CD4-positive, alpha-beta T cell treated with Interleukin-15 for 1 hour (primary cell): ENCODE data around the gene ID2.

Experiments
- DNase-seq: peaks from one replicate; pipeline ENCODE4 v3.0.0-alpha.2; 2020

ID2 gene

GRCh38 chr2:8648441-8649213 lies 33.2 kb upstream of the ID2 start:
- no peak for DNase-seq

GRCh38 chr2:8649718-8650117 lies 32.1 kb upstream of the ID2 start:
- DNase-seq: no peak

DNA sequence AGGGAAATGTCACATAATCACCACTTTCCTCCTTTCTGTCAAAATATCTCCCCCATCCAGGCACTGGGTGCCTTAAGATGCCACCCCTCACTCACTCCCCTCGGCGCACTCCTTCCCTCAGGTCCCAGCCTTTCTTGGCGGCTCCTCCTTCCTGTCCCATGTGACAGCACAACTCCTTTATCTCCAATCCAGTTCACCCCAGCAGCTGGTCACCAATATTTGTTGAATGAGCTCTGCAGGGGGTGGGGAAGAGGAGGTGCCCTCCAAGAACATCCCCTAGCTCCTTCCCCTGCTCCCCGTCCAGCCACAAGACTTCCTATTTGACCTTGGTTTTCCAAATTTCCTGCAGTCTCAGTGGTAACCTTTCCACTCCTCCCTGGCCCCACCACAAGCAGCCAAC lies 31.6 kb upstream of the ID2 start:
- DNase-seq: no peak

- DNase-seq: no peak
Observed at GRCh38 chr2:8652774-8653426, 29.0 kb upstream of the ID2 start.

- DNase-seq: no peak
Observed at GRCh38 chr2:8653485-8653884, 28.4 kb upstream of the ID2 start.

- DNase-seq: no peak
Observed at GRCh38 chr2:8654041-8654440, 27.8 kb upstream of the ID2 start.

GRCh38 chr2:8654483-8654882 lies 27.4 kb upstream of the ID2 start:
- DNase-seq: no peak

GRCh38 chr2:8656160-8656641 lies 25.7 kb upstream of the ID2 start:
- no peak for DNase-seq

DNA sequence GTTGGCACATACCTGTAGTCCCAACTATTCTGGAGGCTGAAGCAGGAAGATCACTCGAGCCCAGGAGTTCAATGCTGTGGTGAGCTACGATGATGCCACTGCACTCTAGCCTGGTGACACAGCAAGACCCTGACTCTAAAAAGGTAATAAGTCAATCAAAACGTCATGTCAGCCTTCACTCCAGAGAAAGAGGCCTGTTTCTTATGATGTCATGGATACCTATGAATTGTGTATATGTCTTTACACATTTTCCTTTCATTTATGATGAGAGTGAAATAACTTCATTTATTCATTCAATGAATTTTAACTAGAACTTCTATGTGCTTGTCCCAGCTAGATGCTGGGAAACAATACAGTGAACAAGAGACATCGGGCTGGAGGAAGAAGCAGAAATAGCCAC lies 25.0 kb upstream of the ID2 start:
- no peak for DNase-seq

DNA sequence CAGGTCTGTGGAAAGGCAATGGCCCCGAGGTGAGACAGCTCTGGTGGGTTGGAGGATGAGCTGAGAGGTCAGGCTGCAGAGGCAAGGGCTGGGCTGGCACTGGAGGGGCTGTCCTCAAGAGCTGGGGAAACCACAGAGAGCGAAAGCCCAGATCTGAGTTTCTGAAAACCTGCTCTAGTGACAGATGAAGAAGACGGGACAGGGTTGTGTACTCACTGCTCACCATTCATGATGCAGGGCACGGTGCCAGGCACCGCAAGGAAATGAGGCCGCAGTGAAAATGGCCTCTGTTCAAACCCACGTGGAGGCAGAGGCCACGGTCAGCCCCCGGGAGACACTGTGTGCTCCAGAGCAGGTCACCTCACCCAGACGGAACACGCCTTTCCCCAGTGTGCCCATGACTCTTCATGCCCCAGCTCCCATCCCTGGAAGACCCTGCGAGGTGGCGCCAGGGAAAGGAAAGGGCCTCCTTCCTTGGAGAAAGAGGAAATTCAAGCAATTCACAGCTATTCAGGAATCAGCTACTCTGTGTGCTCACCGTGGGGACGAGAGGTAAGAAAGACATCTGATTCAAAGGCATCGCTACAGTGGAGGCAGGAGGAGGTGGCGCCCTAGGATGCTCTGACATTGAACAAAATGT lies 24.3 kb upstream of the ID2 start:
- no peak for DNase-seq

DNA sequence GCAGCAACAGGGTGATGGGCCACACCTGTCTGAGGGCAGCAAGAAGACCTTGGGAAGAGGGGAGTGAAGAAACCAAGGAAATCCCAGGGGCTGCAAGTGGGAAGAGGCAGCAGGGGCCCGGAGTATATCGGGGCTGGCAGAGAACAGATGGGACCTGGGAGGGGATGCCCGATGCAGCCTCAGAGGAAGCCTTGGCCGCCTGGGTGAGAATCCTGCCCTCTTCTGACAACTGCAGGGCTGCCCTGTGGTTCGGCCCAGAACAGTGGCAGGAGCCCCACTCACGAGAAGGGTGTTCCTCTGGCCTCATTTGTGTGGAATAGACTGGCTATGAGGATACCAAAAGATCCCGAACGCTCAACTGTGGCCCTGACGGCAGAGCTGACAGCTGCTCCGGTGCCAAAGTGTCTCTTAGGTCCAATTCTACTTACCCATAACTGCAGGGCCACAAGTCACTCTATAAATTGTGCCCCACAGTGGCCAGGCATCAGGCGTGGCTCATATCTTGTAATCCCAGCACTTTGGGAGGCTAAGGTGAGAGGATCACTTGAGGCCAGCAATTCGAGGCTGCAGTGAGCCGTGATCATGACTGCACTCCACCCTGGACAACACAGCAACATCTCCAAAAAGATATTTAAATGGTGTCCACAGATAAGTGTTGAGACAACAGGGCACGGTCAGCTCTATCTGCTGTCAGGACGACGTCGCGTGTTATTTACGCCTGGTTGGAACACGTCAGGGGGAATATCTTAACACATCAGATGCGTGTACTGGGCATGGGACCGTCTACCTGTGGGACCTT lies 23.6 kb upstream of the ID2 start:
- DNase-seq: no peak

DNA sequence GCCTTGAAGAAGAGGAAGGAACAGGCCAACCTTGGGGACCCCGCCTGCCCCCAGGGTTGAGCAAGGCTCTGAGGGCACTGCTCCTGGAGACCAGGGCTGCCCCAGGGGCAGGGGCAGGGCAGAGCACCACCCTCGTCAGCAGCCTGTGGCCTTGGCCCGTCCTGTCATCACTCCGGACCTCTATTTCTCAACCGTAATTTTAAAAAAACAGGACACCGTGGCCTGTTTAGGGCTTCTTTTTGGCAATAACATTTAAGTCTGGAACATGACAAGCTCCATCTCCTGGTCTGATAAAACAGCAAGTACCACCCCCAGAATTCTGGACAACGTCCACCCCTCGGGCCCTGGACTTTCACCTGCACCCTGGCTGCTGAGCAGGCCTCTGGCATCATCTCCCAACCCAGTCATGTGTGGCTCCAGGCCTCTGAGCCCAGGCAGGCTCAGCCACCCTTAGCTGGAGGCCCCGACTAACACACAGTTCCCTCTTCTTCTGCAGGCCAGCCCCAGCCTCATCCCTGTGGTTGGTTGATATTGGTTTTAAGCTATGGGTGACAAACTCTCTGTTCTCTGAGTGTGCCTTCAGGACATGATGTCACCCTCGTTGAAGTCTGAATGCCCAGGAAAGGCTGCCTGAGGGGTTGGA lies 22.6 kb upstream of the ID2 start:
- no peak for DNase-seq

DNA sequence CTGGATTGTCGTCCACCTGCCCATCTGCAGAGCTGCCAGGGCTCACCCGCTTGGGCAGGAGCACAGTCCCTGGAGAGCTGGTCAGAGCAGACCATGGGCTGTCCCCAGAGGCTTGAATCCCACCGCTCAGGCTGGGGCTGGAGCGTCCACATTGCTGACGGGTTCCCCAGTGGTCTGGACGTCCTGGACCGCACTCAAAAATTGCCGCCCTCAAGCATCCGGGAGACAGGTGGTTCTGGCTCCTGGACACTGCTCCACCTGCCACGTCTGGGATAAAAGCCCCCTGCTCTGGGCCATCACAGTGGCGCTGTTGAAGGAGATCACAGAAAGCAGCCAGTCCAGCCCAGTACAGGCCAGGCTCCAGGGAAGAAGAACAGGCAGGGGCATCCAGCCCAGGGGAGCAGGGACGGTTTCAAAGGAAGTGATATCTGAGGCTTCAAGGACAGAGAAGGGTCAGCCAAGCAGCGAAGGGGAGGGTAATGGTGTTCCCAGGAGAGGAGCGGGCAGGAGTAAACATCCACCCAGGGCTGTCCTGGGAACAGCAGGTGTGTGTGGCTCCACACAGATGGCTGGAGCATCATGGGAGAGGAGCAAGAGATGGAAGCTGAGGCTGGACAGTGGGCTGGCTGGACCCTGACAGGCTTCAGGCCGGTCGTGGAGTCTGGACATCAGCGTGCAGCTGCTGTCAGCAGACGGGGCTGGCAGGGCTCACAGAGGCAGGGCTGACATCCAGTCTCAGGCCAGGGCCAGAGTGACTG lies 21.9 kb upstream of the ID2 start:
- no peak for DNase-seq

DNA sequence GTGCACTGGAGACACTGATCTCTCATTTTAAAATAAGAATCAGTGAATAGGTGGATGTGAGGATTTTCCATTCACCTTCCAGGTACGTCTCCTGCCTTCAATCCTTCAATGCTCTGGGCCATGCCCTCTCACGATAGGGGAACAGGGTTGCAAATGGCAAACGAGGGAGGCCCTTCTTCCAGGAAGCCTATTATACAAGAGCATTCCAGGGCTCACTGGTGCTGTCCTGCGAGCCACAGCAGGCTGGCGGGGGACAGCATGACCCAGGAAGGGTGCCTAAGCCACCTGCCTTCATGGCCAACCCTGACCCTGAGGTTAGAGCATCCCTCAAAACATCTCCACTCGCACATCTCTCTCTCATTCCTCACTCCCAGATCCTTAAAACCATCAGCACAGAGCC lies 20.6 kb upstream of the ID2 start:
- DNase-seq: no peak

GRCh38 chr2:8661736-8662135 lies 20.1 kb upstream of the ID2 start:
- DNase-seq: no peak

DNA sequence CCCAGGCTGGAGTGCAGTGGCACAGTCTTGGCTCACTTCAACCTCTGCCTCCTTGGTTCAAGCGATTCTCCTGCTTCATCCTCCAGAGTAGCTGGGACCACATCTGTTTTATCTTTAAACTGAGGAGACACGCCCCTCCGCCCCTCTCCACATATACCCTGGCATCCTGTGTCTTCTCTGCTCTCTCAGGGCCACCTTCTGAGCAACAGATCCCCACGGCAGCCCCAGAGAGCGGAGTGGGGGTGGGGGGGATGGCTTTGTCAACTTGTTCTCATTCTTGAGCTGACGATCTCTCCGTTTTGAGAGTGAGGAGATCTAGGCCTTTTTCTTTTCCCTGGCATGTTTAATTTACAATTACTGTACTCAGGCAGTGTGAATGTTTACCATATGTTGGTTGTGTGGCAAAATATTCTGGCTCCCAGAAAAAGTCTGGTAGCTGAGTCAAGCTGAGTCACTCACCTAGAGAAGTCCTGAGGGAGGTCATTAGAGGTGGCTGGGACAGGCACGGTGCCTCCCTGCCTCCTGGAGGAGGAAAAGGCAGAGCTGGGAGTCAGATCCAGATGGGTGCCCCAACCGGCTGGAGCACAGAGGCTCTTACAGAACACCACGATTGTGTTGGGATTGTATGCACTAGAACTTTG lies 19.5 kb upstream of the ID2 start:
- no peak for DNase-seq

GRCh38 chr2:8663997-8664396 lies 17.9 kb upstream of the ID2 start:
- DNase-seq: no peak

DNA sequence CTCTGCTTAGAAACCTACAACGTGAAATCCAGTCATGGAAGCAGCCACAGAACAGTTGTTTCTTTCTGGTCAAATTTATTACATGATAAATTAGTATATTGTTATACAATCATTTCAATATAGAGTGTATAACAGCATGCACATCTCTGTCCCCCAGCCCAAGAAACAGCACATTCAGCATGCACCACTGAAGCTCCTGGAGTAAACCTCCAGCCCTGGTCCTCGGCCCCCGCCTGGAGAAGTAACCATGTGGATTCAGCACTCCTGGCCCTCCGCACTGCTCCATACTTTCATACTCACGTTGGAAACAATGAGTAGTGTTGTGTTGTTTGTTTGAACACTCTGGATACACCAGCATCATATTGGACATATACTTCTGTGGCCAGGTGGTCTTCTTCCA lies 15.3 kb upstream of the ID2 start:
- DNase-seq: no peak

DNA sequence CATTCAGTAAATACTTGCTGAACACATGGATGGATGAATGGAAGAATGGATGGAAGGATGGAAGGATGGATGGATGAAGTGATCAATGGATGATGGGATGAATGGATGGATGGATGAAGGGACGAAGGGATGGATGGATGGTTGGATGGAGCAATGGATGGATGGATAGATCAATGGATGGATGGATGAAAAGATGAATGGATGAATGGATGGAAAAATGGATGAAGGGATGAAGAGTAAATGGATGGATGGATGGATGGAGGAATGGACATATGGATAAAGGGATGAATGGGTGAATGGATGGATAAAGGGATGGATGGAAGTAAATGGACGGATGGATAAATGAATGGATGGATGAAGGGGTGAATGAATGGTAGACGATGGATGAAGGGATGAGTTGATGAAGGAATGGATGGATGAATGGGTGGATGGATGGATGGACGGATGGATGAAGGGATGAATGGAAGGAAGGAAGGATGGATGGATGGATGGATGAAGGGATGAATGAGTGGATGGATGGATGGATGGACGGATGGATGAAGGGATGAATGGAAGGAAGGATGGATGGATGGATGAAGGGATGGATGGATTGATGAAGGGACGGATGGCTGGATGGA lies 13.9 kb upstream of the ID2 start:
- no peak for DNase-seq

GRCh38 chr2:8669157-8669817 lies 12.6 kb upstream of the ID2 start:
- no peak for DNase-seq
